GM19452 (cell line): ENCODE measurements around the gene ABCG4.
A peak's percentile ranks its signal among the peaks of the same experiment; 100 is the strongest.
"Not testable (repeated sequence)": the region's sequence is repeated elsewhere in the genome, so short reads cannot be mapped to it uniquely, and the experiment has no call there.

Experiments used
- ATAC-seq: cut with Tn5 transposase; IDR thresholded peaks from one replicate; pipeline ENCODE4 v1.9.1; 2021; ENCODE audit not compliant: unreplicated experiment

Gene ABCG4

DNA sequence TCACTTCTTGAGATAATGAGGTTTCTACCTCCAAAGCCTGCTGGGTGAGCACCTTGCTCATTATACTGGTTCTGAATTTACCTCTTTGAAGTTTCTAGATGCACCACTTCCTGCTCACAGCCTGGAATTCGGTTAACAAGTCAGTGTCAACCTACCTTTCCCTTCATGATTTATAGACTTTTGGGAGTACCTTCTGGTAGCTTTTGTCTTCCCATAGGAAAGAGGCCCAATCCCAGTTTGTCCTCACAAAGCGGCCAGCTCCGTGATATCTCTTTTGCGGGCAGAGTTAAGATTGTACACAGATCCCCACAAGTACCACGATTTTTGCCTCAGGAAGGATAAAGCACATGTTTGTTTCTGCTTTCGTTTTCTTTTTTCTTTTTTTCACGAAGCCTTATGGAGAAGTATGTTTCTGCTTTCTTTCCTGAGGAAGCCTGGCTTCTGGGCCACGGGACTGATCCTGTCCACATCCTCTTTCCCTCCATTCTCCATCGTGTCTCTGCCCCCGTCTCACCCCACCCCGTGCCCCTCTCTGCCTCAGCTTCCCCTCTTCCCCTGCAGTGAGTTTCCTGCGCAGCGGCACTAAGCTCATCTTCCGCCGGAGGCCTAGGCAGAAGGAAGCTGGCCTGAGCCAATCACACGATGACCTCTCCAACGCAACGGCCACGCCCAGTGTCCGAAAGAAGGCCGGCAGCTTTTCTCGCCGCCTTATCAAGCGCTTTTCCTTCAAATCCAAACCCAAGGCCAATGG, 33.2 kb upstream of the ABCG4 start:
- no peak for ATAC-seq

DNA sequence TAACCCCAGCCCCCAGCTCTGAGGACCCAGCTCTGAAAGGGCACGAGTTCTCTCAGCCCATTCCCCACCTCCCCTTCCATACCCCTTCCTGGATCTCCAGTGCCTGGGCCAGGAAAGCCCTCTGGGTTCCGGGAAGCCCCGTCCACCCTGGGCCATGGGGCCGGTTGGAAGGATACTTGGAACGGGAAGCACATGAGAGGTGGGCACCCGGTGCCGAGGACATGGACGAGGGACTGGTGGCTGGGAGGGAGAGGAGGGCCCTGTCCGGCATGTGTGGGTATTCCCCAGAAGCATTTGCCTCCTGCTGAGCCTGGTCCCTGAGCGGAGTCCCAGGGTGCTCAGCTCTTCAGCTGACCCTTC, 32.6 kb upstream of the ABCG4 start:
- ATAC-seq, result no peak

DNA sequence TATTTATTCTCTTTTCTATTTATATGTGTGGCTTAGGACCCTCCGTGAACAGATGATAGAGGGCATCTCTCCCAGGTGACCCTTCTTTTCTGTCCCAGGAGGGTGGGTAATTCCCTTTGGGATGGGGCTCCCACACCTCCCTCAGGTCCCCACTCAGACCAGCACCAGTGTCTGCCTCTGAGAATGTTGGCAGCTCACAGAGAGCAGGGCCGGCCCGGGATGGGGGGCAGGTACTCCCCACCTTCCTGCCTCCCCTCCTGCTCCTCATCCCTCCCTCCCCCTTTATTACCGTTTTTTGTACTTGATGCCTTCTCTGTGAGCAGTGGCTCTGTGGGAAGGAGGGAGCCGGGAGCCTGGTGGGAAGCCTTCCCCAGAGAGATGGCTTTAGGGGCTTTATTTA, 32.3 kb upstream of the ABCG4 start:
- ATAC-seq, result no peak

DNA sequence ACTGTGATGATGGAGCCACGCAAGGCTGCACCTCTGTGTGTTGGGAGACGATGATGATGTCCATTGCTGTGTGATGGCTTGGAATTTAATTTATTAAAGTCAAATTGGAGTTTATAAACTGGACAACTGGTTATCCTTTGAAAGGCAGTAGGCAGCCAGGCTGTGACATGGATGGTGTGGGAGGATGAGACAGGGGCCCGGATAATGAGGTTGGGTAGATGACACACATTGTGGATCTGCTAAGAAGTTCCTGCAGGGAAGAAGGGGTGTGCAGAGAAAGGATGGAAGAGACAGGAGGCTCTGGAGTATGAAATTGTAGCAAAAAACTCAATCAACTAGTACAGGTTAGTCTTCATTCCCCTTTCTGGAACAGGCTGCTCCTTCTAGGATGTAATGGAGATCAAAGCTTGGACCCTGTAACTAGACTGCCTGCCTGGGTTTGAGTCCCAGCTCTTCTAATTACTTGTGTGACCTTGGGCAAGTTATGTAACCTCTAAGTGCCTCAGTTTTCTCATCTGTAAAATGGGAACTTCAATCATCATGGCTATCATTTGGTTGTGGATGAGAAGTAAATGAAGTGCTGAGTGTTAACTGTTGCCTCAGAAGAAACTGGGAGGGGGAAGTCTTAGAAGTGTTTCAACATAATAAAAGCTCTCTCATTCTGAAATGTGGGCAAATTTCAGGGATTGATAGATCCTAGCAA, 31.7 kb upstream of the ABCG4 start:
- ATAC-seq, result no peak

DNA sequence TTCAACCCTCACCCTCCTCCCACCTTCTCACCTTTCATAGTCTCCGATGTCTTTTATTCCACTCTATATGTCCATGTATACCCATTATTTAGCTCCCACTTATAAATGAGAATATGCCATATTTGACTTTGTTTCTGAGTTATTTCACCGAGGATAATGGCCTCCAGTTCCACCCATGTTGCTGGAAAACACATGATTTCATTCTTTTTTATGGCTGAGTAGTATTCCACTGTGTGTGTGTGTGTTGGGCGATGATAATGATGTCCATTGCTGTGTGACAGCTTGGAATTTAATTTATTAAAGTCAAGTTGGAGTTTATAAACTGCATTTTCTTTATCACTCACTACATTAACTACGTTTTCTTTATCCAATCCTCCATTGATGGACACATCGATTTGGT, 30.6 kb upstream of the ABCG4 start:
- no peak for ATAC-seq

DNA sequence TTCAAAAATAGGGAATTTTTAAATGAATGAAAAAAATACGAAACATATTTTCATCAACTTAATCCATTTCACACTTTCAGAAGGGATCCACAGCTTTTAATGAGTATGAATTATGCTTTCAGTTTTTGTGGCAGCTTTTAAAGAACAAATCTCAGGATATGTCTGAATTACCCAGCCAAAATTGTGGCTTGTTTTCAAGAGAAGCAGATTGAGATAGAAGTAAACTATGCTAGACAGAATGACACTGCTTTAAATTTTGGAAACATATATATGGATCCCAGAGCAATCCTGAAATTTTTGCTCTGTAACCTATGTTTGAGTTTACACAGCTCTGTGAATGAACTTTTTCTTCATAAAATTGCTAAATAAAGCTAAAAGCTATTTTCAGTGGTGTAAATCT, 29.9 kb upstream of the ABCG4 start:
- ATAC-seq, result no peak

DNA sequence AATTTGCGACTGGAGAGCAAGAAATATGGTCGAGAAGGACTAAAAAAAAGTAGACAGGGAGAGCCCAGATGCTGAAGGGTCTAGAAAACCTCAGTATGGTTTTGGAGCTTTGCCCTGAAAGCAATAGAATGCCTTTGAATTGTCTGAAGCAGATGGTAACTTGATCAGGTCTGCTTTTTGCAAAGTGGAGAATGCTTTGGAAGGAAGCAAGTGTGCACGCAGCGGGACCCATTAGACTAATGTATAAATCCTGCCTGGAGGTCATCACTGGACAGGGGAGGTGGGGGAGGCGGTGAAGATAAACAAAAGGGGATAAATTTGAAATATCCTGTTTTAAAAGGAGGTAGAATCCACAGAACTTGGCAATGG, 28.2 kb upstream of the ABCG4 start:
- no peak for ATAC-seq

DNA sequence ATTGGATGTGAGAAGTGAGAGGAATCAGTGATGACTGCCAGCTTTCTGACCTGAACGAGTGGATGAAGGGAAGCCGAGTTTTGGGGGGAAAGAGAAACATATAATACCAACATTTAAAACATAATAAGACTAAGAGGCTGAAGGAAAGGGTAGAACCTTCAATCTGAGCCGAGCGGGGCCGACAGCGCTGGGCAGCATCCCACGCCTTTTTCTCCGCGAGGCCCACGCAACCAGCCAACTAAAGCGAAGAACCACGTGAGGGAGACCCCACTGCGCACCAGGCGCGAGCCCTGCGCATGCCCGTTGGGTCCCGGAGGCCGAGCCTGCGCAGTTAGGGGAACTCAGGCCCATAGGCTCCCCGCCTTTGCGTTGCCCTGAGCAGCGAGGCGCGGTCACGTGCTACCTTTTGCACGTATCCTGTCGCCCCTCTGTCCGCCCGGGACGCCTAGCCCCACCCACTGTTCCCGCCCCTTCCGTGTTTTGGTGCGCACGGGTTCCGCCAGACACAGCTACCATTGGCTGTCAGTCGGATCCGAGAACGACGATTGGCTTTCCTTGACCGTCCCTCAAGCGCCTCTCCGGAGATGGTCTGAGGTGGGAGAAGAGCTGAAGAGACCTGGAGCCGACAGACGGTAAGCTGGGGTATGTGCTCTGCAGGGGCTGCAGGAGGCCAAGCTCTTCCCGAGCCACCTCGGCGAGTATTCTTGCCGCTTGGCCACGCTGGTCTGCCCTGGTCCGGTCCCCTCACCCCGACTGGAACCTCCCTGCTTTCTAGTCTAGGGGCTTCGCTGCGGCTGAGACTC, 27.6 kb upstream of the ABCG4 start, which contains the start of gene HINFP:
HINFP (plus strand) TSS at position 573 of the 803 bp plus-strand sequence. CDS start 5,365 bp downstream, outside the sequence.
- peak; percentile 96 for ATAC-seq

DNA sequence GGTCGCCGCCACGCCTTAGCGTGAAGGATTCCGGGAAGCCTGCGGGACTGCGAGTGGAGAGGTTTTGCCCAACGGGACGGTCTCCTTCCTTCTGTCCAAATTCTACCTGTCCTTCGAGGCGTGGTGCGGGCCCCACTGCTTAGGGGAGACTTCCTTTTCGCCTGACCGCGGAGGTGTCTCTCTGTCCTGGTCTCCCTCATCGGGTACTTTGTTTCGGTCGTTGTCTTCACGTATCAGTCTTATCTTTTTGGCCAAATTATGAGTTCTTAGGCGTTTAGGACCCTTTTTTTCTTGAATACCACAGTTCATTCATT, 27.1 kb upstream of the ABCG4 start:
- ATAC-seq, result peak; percentile 4

DNA sequence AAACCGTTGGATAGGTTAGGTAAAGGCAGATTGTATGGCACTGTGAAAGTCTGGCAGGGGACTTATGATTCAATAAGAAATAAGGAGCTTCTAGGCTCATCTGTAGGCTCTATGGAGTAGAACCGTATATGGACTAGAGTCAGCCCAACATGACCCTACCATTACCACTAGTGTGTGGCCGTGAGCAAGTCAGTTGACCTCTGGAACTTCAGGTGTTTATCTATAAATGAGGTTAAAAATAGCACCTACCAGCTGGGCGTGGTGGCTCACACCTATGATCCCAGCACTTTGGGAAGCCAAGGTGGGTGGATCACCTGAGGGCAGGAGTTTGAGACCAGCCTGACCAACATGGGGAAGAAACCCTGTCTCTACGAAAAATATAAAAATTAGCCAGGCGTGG, 23.0 kb upstream of the ABCG4 start:
- ATAC-seq, result no peak

DNA sequence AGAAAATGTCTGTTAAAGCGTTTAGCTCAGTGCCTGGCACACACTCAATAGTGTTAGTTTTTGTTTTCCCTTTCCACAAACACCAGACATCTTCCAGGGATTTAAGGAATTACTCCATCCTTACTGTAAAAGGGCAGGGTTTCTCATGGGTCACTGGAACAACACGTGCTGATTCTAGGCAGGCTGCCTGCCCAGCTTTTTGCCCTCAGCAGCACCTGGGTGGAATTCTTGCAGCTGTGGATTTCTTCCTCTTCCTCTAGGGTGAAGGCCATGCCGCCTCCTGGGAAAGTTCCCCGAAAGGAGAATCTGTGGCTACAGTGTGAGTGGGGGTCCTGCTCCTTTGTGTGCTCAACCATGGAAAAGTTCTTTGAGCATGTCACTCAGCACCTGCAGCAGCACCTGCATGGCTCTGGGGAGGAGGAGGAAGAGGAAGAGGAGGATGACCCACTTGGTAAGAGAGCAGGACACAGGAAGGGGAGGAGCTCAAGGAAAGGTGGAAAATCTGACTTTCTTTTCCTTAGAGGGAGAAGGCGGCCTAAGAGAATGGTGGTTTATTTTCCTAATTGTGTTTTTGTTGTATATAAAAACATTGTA, 22.1 kb upstream of the ABCG4 start:
- ATAC-seq, result no peak

DNA sequence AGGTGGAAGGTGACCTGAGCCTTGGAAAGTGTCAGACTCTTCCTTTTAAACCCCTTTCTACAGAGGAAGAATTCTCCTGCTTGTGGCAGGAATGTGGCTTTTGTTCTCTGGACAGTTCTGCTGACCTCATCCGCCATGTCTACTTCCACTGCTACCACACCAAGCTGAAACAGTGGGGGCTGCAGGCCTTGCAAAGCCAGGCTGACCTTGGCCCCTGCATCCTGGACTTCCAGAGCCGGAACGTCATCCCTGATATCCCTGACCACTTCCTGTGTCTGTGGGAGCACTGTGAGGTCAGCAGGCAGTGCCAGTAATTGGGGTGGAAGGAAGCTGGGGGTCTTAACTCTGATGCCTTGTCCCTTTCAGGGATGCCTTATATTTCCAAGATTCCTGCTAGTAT, 18.2 kb upstream of the ABCG4 start:
- no peak for ATAC-seq

DNA sequence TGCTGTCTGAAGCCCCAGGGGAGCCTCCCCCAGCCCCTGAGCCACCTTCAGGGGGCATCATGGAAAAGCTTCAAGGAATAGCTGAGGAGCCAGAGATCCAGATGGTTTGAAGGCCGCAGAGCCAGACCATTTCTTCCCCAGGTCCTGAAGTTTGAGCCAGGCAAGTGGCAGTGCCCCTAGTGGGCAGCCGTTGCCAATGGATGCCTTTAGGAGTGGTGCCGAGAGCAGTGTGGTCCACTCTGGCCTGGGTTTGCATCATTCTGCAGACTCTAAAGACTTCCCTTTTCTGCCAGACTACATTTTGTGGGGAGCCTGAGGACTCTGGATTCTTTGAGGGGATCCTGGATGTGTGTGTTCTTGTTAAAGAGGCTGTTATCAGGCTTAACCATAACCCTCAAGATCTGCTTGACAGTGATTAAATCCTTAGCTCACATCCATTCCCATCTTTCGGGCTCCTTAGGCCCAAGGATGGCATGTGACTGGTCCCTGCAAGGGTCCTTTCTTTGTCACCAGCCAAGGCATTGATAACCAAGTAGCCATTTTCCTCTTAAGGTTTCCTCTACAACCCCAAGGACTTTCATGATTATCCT, 14.4 kb upstream of the ABCG4 start:
- no peak for ATAC-seq

DNA sequence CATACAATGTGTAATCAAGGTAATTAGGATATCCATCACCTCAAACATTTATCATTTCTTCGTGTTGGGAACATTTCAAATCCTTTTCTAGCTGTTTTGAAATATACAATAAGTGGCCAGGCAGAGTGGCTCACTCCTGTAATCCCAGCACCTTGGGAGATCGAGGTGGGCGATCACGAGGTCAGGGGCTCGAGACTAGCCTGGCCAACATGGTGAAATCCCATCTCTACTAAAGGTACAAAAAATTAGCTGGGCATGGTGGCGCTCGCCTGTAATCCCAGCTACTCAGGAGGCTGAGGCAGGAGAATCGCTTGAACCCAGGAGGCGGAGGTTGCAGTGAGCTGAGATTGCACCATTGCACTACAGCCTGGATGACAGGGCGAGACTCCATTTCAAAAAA, 9.6 kb upstream of the ABCG4 start:
- ATAC-seq, result not testable (repeated sequence)

DNA sequence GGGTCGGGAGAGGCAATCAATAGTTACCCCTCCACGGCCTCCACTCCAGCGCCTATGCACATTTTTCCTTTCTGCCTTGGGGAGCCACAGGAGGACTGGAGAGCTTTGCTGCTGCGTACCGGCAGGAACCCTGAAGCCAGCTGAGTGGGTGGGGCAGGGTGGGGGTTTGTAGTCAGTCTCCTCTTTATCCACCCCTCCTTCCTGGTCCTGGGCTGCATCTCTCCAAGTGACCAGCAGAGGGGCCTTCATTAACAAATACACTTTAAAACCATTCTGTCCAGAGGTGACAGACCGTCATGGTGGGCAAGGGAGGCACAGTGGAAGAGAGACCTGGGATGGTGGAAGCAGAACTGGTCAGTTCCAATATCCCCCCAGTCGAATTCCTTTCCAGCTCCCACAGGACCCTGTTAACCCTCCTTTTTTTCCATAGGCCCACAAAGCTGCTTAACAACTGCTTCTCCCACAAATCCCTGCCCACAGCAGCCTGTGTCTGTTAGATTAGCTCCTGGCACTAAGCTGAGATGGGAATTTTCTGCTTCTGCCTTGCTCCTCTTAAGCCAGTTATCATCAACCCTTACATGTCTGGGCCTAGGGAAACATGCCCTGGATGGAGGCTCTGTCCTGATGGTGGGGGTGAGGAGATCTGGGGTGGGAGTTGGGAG, 3.9 kb upstream of the ABCG4 start:
- no peak for ATAC-seq

DNA sequence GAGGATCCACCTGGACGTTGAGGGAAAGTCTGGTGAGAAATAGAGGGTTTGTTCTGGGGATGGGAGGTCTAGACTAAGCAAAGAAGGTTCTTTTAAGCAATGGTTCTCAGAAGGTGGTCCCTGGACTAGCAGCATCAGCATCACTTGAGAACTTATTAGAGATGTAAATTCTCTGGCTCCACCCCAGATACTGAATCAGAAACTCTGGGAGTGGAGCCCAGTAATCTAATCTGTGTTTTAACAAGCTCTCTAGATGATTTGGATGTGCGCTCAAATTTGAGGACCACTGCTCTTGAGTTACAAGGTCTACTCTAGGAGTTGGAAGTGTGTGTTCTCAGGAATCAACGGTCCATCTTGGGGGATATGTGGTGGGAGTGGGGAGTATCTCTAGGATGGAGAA, 3.3 kb upstream of the ABCG4 start:
- no peak for ATAC-seq

DNA sequence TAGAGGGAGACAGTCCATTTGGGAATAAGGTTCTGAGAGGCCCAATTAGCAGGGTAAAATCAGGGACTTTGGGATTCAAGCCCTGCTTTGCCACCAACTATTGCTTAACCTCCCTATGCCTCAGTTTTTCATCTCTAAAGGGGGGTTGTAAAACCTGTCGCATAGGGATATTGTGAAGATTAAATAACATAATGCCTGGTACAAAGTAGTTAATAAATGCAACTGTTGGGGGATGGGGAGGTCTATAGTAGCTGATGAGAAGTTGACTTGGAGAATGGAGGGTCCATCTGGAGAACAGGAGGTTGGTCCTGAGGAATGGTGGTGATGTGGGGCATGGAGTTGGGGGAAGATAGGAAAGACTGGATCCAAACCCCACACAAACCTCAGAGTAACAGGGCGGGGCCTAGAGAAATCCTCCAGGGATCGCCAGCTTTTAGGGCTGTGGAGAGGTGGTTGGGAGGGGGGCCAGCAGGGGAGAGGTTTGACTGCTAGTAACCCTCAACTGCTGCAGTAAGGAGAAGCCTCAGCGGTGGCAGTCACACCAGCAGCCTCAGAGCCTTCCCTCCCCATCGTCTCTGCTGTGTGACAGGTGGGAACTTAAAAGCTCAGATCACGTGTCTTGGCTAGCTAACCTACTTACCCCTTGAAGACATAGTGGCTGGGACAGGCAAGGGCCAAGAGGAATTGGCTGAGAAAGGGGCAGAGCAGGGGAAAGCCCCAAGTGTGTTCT, 1.1 kb upstream of the ABCG4 start:
- no peak for ATAC-seq

DNA sequence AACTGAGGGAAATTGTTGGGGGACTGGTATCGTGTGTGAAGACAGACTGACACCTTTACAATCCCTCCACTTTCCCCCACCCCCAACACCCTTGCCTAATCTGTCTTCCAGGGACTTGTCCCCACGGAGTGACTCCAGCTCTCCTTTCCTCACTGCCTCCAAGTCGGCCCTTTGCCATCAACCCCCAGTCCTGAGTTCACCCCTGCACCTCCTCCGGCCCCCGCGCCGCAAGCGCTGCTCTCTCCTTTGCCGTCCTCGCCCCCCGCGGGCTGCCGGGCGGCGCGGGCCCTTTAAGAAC, 183 bp upstream of the ABCG4 start:
- no peak for ATAC-seq

DNA sequence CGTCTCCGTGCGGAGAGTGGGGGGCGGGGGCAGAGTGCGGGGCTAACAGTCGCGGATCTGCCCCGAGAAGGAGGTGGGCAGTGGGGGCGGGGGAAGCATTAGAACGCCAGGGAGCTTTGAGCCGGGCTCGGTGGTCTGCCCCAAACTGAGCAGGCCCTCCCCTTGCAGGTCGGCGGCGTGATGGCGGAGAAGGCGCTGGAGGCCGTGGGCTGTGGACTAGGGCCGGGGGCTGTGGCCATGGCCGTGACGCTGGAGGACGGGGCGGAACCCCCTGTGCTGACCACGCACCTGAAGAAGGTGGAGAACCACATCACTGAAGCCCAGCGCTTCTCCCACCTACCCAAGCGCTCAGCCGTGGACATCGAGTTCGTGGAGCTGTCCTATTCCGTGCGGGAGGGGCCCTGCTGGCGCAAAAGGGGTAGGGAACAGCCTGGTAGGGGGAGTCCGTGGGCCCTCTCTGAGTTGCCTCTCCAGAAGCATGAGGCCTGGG, 979 bp downstream of the ABCG4 start:
- no peak for ATAC-seq

DNA sequence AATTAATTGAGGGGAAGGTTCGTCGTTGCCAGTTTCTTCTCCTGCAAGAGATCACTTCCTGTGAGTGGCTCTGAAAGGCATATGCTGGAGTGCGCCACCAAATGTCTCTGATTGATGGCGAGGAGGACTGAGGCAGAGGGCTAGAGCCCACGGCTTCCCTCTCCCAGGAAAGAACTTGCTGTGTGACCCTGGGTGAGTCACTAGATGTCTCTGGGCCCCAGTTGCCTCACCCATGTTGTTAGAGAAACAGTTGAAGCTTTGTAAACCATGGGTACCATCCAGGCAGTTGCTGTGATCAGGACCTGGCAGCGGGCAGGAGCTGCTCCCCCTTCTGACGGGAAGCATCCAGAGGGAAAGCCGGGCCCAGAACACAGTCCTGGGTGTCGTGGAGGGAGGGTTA, 3.2 kb downstream of the ABCG4 start:
- ATAC-seq, result no peak
